ENCODE measurements around the gene TFCP2. TPM values are rescaled to one million over a fixed set of nuclear protein-coding genes. Genes with fewer than 3 reads are reported as not detected.

TFCP2 gene
- total and polyA plus RNA-seq, 2 donors from 2014 or later, result 15.2 to 31.2 TPM

- no peak overlapping the region for H3K9ac ChIP-seq (ENCODE audit: low read length in 3 of 3)
- H3K4me3 ChIP-seq (ENCODE audit: low read length in 3 of 3), result no peak overlapping the region
- H3K36me3 ChIP-seq (ENCODE audit: control insufficient read depth in 2 of 3, insufficient read depth in 3 of 3, low read length in 3 of 3), result peaks cover 12 to 43% (median 15%) of the 10 kb centered on the region in 3 donors
- no peaks in the 10 kb centered on the region for H3K27me3 ChIP-seq (ENCODE audit: control insufficient read depth, insufficient read depth, low read length)
- no peaks in the 10 kb centered on the region for H3K9me3 ChIP-seq (ENCODE audit: control insufficient read depth in 2 of 3, insufficient read depth in 1 of 3, low read length in 3 of 3)
- no peak for TF ChIP-seq CTCF (IDR thresholded peaks at IDR 0.05; ENCODE audit: borderline replicate concordance, extremely low read depth, insufficient read depth)
- intact Hi-C loops (cut with DNase I), result no loop called here
- H3K4me1 ChIP-seq (ENCODE audit: control insufficient read depth in 2 of 3, insufficient read depth in 2 of 3, low read depth in 1 of 3, low read length in 3 of 3), result no peaks in the 10 kb centered on the region
- FAIRE-seq (no peak), DNase-seq (no peak)
- H3K27ac ChIP-seq (ENCODE audit: low read depth in 2 of 2, low read length in 2 of 2), result no peak overlapping the region
These were observed 64.8 kb downstream of the TFCP2 start for GRCh38 chr12:51108136-51108535.

GRCh38 chr12:51103977-51104376 lies 69.0 kb downstream of the TFCP2 start:
- Histone ChIP-seq H3K36me3 (ENCODE audit: control insufficient read depth in 2 of 3, insufficient read depth in 3 of 3, low read length in 3 of 3) (peaks cover 18 to 59% (median 19%) of the 10 kb centered on the region in 3 donors), H3K27ac (ENCODE audit: low read depth in 2 of 2, low read length in 2 of 2) (no peak overlapping the region), H3K9me3 (ENCODE audit: control insufficient read depth in 2 of 3, insufficient read depth in 1 of 3, low read length in 3 of 3) (no peaks in the 10 kb centered on the region), H3K4me3 (ENCODE audit: low read length in 3 of 3) (no peak overlapping the region), H3K9ac (ENCODE audit: low read length in 3 of 3) (no peak overlapping the region), H3K4me1 (ENCODE audit: control insufficient read depth in 2 of 3, insufficient read depth in 2 of 3, low read depth in 1 of 3, low read length in 3 of 3) (no peaks in the 10 kb centered on the region), H3K27me3 (ENCODE audit: control insufficient read depth, insufficient read depth, low read length) (no peaks in the 10 kb centered on the region)
- DNase-seq, result no peak
- FAIRE-seq, result no peak
- no peak for TF ChIP-seq CTCF (IDR thresholded peaks at IDR 0.05; ENCODE audit: borderline replicate concordance, extremely low read depth, insufficient read depth)
- intact Hi-C loops (cut with DNase I), result no loop called here

GRCh38 chr12:51098611-51099010 lies 74.3 kb downstream of the TFCP2 start:
- DNase-seq (no peak), FAIRE-seq (no peak)
- Histone ChIP-seq H3K27ac (ENCODE audit: low read depth in 2 of 2, low read length in 2 of 2) (no peak overlapping the region), H3K4me3 (ENCODE audit: low read length in 3 of 3) (no peak overlapping the region), H3K36me3 (ENCODE audit: control insufficient read depth in 2 of 3, insufficient read depth in 3 of 3, low read length in 3 of 3) (peaks cover 15 to 51% (median 25%) of the 10 kb centered on the region in 3 donors), H3K4me1 (ENCODE audit: control insufficient read depth in 2 of 3, insufficient read depth in 2 of 3, low read depth in 1 of 3, low read length in 3 of 3) (no peaks in the 10 kb centered on the region), H3K9ac (ENCODE audit: low read length in 3 of 3) (no peak overlapping the region), H3K9me3 (ENCODE audit: control insufficient read depth in 2 of 3, insufficient read depth in 1 of 3, low read length in 3 of 3) (no peaks in the 10 kb centered on the region), H3K27me3 (ENCODE audit: control insufficient read depth, insufficient read depth, low read length) (no peaks in the 10 kb centered on the region)
- TF ChIP-seq CTCF (IDR thresholded peaks at IDR 0.05; ENCODE audit: borderline replicate concordance, extremely low read depth, insufficient read depth), result no peak
- intact Hi-C loops (cut with DNase I), result no loop called here

- H3K27me3 ChIP-seq (ENCODE audit: control insufficient read depth, insufficient read depth, low read length), result no peaks in the 10 kb centered on the region
- no peak overlapping the region for H3K9ac ChIP-seq (ENCODE audit: low read length in 3 of 3)
- intact Hi-C loops (cut with DNase I), result no loop called here
- no peaks in the 10 kb centered on the region for H3K4me1 ChIP-seq (ENCODE audit: control insufficient read depth in 2 of 3, insufficient read depth in 2 of 3, low read depth in 1 of 3, low read length in 3 of 3)
- no peak overlapping the region for H3K4me3 ChIP-seq (ENCODE audit: low read length in 3 of 3)
- H3K36me3 ChIP-seq (ENCODE audit: control insufficient read depth in 2 of 3, insufficient read depth in 3 of 3, low read length in 3 of 3), result peaks cover 4 to 16% (median 13%) of the 10 kb centered on the region in 3 donors
- no peak for DNase-seq
- H3K9me3 ChIP-seq (ENCODE audit: control insufficient read depth in 2 of 3, insufficient read depth in 1 of 3, low read length in 3 of 3), result no peaks in the 10 kb centered on the region
- no peak overlapping the region for H3K27ac ChIP-seq (ENCODE audit: low read depth in 2 of 2, low read length in 2 of 2)
- TF ChIP-seq CTCF (IDR thresholded peaks at IDR 0.05; ENCODE audit: borderline replicate concordance, extremely low read depth, insufficient read depth), result no peak
- FAIRE-seq, result no peak
These were observed 82.2 kb downstream of the TFCP2 start for GRCh38 chr12:51090705-51091229.
